GM18858 (cell line): ENCODE results near the gene GALNT9.
"Not testable (repeated sequence)": the region's sequence is repeated elsewhere in the genome, so short reads cannot be mapped to it uniquely, and the experiment has no call there.

ENCODE experiments used
- ATAC-seq: cut with Tn5 transposase; IDR thresholded peaks from one replicate; pipeline ENCODE4 v1.9.1; 2021; ENCODE audit not compliant: unreplicated experiment

GALNT9 gene

DNA sequence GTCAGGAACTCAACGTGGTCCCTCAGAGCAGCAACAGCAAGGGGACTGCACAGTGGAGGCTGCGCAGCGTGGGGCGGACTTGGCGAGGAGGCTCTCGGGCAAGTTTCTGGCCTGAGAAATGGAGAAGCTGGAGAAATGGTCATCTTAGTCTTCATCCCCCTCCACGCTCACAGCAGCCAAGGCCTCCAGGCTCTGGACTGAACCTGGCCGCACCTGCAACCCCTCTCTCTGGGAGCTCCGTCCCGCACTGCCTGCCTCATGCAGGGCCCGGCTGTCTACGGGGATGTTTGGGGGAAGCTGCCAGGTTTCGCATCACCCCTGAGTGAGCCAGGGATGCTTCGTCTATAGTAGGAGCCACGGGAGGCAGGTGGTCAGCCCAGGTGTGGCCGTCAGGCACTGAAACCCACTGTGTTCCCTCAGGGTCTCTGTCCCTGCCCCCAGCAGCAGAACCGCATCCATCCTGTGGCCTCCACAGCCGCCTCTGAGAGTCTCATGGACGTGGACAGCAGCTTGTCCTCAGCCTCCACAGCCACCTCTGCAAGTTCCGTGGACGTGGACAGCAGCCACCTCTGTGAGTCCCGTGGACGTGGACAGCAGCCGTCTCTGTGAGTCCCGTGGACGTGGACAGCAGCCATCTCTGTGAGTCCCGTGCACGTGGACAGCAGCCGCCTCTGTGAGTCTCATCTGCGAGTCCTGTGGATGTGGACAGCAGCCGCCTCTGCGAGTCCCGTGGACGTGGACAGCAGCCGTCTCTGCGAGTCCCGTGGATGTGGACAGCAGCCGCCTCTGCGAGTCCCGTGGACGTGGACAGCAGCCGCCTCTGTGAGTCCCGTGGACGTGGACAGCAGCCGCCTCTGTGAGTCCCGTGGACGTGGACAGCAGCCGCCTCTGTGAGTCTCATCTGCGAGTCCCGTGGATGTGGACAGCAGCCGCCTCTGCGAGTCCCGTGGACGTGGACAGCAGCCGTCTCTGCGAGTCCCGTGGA lies 29.1 kb upstream of the GALNT9 start:
- ATAC-seq = not testable (repeated sequence)

DNA sequence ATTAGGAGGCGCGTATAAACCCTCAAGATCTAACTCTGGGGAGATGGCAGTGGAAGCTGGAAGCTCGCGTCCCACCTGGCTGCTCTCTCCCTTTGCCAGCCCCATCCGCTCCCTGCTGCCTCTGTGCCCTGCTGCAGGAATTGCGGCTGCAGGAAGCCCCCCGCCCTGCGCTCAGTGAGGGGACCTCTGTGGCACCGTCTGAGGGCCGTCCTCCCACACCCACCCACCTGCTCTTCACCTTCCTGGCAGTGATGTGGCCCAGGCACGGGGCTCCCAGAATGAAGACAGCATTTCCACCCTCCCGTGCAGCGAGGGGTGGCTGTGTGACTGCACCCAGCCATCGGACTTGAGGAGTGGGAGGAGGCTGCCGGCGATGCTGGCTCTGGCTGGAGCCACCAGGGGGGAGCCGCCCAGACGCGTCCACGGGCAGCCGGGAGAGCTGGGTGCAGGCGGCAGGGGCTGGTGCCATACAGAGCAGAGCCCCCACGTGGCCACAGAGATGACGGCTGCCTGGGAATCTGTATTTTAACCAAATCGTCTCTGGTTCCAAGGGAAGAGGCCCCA lies 28.3 kb upstream of the GALNT9 start:
- ATAC-seq = no peak

DNA sequence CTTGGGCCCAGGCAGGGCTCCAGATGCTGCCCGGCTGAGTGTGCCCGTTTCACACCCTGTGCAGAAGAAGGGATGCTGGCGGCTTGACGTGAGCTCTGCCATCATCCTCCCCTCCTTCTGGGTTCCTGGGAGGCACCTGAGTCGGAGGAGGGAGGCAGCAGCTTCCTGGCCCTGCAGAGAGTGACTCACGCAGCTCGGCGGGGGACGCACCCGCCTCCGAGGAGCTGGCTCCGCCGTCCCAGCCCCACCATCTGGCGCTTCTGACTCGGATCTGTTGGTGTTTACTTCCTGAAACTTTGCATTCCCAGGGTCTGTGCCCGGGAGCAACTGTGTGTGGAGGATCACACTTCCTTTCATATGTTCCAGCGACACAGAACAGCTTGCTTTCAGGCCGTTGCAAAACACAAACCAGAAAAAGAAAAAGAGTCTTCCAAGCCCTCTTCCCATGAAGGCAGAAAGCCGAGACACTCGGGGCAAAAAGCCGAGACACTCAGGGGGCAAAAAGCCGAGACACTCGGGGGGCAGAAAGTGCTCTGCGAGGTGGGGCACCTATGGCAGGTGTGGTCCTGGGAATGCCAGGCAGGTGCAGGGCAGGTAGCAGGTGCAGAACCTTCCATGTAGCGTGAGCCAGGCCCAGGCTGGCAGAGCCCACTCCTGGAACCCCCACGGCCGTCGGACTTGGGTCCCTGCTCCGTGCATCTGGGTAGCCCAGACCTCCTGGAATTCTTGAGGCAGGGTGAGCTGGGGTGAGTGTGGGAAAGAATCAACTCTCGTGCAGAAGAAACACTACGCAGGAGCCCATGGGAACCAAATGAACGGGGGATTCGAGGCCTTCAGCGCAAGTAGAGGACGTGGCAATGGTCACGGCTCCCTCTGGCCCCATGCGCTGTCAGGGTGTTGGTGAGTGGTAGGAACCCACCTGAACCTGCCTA lies 27.6 kb upstream of the GALNT9 start:
- ATAC-seq = no peak

DNA sequence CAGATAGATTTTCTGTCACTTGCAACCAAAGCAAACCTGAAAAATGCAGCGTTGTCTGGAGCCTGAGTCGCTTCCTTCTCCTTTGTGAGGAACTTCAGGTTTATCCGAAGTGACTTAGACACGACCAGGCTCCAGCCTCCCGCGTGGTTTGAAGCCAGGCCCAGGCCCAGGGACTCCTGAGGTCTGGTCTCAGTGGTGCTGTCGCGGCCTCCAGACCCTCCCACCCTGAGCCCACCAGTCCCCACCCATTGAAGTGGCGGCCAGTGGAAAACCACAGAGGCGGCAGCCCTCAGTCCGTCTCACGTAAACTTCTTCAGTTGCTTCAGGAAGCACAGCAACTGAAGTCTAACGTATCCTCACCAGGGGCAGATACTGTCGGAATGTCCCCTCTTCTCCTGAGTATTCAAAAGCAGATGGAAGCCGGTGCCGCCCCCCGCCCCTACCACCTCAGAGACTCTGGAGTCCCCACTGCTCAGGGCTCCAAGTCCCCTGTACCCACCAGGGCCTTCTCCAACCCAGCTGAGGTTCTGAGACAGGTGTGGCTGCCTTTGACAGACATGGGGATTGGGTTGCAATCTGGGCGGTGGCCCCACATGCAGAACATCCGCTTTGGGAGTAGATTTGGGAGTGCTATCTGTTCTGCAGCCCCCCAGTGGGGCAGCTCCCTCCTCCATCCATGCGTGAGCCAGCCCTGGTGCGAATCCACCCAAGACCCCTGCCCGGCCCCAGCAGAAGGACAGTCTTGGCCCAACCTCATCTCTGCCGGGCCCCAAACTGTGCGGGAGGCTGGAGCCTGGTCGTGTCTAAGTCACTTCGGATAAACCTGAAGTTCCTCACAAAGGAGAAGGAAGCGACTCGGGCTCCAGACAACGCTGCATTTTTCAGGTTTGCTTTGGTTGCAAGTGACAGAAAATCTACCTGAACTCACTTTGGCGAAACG lies 26.6 kb upstream of the GALNT9 start:
- ATAC-seq = no peak

DNA sequence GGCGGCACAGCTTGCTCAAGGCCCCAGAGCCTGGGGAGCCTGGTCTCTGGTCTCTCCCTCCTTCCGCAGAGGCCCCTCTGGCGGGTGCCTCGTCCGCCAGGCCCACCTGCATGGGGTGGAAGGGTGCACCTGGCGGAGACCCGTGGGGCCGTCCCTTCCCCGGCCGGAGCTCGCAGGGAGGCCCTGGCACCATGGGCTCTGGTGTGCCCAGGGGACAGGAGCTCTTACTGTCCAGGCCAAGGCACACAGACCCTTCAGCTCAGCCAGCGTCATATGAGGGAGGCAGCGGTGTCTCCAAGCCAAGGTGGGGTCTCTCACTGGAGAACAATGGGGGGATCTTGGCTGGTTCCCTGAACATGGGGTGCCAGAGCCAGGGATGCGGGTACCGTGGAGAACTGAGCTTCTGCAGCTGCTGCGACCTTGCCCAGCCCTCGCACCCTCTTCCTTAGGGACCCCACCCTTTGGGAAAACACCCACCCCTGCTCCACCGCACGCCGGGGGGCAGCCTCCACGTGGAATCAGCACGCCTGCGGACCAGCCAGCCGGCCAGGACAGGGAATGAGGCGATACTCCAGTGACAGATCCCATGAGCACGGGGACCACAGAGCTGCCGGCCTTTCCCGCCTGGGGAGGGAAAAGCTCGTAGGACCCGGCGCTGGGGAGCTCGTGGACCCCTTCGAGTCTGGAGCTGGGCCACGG lies 25.7 kb upstream of the GALNT9 start:
- no peak for ATAC-seq

DNA sequence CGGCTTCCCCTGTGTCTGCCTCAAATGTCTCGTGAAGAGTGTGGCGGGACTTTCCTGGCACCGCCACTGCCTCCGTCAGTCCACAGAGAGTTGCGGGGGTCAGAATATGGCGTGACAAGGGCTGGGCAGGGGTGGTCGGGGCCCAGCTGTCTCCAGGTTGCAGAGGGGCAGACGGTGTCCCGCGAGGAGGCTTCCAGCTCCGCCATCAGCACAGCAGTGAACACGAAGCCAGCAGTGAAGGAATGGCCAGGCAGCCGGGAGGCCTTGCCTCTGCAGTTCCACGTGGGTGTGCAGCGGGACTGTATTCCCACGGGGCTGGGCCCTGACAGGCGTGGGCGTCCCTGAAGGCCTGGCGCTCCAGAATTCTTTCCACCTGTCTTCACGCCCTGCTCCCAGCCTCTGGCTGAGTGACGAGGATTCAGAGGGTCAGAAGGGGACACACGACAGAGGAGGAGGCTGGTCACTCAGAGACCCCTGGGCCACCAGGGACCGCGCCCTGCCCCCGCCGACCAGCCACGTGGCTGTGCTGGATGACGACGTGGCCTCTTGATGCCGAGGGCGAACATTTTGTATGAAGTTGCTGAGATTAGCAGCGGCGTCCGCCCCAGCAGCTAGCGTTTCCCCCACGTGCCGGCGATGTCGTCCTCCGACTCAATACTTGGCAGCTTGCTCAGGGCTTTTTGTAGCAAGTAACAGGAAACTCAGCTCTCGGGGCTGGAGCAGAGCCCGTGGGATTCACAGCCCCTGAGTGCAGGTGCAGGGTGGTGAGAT lies 25.0 kb upstream of the GALNT9 start:
- no peak for ATAC-seq

DNA sequence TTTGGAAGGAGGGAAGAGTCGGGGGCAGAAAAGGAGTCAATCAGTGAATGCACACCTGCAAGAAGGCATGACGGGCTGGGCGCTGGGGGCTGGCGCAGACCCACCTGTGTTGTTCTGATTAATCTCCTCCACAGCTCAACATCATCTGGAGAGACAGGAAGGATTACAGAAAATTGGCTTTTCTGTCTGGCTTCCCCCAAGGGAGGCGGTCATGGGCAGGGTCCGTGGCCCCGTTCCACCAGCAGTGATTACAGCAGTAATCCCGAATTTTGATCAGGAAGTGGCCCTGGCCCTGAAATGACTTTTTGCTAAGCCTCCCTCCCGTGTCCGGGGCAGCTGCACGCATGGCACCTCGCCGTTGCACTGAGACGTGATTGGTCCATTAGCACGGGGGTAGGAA lies 24.4 kb upstream of the GALNT9 start:
- ATAC-seq = no peak

DNA sequence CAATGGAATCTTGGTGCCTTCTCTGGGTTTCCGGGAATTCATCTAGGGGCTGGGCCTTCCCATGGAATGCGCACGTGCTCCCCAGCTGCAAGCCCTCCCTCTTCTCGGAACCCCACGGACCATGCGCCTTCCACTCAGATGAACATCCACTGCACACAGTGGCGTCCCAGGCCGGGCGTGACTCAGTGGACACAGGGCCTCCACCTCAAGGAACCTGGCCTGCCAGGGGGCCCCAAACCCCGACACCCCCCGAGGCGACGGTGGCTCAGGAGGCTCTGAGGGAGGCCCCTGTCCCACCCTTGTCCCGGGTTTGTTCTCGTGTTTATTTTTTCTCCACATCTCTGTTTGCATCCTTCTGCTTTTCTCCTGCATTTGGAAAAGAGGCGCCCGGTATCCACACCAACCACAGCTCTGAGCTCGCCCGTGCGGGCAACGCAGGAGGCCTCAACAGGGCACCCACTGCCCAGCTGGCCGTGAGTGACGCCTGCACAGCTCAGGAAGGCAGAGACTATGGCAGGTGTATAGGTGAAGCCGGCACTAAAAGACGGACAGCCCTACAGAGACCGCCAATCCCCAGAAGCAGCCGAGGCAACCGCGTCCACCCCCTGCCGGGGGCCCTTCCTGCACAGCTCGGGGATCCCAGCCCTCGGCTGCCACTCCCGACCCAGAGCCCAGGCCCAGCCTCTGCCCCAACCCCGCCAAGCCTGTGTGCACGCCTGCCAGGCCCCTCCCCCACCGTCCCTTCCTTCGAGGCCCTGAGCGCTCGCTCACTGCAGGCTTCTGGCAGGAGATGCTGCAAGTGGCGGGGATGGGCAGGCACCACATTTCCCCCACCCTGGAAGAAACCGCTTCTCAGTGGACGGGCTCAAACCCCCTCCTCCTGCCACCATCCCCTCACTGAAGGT lies 23.8 kb upstream of the GALNT9 start:
- no peak for ATAC-seq

DNA sequence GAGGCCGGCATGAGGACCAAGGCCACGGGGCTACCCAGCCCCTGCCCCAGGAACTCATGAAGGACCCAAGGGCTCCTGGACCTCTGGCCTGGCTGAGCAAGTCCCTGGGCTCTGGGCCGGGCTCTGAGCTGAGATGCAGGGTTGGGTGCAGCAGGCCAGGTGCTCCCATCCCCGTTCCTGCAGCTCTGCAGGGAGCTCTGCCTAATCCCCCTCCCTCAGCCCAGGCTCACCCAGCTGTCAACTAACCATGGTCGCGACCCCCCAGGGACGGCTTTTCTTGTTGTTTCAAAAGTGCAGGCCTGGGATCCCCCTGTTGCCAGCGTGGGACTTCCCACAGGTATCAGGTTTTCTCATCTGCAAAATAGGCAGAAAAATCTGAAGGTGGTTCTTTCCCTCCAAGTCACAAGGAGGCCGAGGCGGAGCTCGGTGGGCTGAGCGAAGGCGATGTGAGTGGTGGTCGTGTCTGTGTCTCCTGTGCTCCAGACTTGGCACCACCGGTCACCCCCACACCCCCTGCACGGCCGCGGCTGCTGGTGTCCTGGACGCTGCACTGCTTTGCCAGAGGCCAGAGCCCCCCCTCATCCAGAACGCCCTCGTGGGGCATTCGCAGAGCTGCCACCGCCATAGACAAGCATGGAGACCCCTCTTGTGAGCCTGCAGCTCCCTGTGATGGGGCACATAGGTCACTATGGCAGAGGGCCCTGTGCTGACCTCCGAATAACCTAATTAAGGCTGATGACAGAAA lies 22.5 kb upstream of the GALNT9 start:
- no peak for ATAC-seq

DNA sequence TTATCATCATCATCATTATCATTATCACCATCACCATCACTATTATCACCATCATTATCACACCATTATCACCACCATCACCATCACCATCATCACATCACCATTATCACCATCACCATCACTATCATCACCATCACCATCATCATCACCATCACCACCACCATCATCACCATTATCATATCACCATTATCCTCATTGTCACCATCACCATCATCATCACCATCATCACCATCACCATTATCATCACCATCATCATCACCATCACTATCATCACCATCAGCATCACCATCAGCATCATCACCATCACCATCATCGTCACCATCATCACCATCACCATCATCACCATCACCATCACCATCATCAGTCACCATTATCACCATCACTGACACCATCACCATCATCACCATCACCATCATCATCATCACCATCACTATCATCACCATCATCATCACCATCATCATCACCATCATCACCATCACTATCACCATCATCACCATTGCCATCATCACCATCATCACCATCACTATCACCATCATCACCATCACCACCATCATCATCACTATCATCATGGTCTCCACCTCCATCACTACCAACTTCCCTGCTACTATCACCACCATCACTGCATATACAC lies 20.2 kb upstream of the GALNT9 start:
- no peak for ATAC-seq

DNA sequence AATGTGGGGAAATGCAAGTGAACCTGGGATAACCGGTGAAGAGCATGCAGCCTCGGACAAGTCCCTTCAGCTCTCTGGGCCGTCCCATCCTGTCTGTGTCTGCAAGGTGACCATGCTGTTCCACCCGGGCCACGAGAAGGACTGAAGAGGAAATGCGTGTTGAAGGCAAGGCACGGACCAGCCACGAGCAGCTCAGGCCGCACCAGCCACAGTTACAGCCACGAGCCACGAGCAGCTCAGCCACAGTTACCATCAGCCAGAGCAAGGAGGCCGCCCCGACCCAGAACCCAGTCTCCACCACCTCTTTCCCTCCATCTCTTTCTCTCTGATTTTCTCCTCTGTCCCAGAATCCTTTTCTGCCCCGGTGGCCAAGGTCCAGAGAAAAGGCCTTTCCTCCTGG lies 18.8 kb upstream of the GALNT9 start:
- no peak for ATAC-seq

DNA sequence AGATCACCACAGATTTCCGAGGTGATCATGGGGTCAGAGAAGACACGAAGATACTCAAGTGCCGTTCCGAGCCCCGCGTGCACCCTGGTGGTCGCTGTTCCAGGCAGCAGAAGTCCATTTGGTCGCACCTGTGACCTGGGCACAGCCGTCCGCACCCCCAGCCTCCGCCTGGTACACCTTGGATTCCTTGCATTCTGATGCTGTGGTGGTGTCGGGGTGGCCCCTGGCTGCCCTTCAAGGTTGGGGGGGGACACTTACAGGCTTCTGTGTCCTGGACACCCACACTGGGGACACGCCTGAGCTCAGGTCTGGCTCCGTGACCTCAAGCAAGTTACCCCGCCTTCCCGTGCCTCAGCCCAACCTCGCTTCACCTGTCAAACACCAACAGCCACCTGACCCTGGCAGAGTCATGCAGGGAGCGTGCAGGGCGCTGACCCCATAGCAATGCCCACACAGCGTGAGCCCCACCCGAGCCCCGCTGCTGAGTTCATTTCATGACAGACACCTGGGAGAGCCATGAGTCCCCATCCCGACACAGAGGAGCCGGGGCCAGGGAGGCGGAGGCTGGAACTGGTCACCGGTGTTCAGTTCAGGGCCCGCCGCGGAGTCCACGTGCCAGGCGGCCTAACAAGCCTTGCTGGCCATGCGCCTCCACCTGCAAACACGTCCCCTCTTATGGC lies 17.9 kb upstream of the GALNT9 start:
- no peak for ATAC-seq

DNA sequence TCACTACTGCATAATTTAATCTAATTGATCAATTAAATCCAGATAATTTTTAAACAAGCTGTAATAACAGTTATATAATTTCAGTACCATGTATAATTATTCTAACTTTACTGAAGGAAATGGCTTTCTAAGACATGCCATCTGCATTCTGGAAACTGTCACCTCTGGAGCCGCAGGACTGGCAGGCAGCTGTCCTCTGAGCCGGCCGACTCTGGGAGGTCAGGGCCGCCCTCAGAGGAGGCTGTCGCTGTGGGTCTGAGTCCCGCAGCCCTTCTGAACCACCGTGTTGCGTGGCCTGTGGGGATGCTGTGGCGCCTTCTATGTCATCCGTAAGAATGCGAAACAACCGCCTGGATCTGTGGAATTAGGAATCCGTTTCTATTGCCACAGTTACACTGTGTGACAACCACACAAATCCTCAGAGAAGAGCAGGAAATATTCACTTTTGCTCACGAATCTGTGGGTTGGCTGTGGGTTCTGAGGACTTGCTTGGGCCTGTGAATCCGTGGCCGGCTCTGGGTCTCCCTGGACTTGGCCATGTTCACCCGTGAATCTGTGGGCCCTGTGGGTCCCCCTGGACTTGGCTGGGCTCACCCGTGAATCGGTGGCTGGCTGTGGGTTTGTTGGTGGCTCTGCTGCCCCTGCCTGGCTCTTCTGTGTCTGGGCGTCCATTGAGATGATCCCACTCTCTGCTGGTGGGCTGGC lies 17.2 kb upstream of the GALNT9 start:
- no peak for ATAC-seq

DNA sequence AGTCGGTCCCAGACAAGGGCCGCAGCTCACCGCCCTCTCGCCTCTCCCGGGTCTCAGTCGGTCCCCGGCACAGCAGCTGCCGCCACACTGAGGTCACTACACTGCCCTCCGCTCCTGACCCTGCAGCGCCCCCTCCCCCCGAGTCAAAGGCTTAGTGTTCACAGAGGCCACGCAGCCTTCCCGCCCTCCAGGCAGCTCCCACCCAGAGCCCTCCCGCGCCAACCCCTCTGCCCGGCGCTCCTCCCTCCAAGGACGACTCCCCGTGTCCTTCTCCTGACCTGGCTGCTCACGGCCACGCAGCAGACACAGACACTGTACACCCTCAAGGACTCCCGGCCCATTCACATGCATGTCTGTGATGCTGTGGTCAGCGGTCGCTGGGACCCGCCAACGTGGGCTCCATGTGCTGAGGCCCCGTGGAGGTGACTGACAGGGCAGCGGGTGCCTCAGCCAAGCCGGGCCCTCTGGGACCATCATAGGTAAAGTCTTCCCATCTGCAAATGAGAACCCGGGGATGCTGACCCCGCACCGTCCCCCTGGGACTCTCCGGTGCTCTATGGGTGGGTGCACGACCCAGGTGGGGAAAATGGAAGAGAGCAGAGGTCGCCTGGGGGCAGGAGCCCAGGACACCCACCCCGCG lies 16.3 kb upstream of the GALNT9 start:
- ATAC-seq = no peak

DNA sequence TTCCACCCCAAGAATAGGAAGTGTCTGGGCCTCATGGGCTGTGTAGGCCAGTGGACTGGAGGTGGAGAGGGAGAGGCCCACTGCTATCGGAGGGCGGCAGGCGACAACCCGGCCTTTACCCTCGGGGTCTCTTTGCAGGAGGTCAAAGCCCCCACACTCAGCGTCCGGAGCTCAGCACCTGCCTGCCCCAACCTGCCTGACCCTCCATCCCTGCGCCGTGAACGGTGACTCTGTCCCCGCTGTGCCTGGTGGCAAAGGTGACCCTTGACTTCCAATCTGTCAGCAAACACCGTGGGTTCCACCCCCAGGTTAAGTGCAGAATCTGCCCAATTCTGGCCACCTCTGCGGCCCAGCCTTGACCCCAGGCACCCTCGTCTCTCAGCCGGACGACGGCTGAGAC lies 15.7 kb upstream of the GALNT9 start:
- ATAC-seq = no peak
